Gastrocnemius medialis (tissue), 4 donors: ENCODE measurements around the gene TMPRSS9.

ENCODE experiments used
- CTCF ChIP-seq, 5 experiments: fragments of 450-650 bp in 3 of 5; fragments of 200-600 bp in 2 of 5; sonication (generic) in 2 of 5; IDR thresholded peaks in 4 of 5; conservative IDR thresholded peaks in 1 of 5; 1 replicate in 4 of 5; 2 replicates in 1 of 5; pipeline ENCODE4 v1.5.1; 2016 to 2019; ENCODE audit warnings: antibody characterized with exemption in 5 of 5, mild to moderate bottlenecking in 3 of 5, moderate library complexity in 3 of 5
- POLR2A ChIP-seq, 2 donors: fragments of 450-650 bp; IDR thresholded peaks; one replicate each; pipeline ENCODE4 v1.6.1; 2017; ENCODE audit warnings: antibody characterized with exemption in 2 of 2, mild to moderate bottlenecking in 2 of 2, moderate library complexity in 2 of 2

DNA sequence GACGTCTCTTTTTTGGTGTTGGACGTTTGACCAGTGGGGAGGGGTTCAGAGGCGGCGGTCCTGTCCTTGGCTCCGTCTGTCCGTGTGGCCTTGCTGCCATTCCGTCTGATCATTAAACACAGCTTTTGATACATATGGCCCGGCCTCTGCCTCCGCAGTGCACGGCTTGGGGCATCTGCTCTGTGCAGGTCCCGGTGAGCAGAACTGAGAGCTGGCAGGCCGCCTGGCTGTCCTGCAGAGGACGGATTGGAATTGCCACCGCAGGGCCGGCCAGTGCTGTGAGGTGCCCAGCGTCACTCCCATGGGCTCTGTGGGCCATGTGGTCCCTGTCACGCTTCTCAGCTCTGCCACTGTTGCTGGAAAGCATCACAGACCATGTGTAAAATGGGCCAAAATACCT is 5.4 kb upstream of the TMPRSS9 start:
- TF ChIP-seq CTCF (IDR thresholded peaks at IDR 0.05 in 4 of 5, conservative IDR thresholded peaks at IDR 0.05 in 1 of 5) (no peak), POLR2A (IDR thresholded peaks at IDR 0.05) (no peak)
